Measurements from ENCODE around the gene ENTPD1.

DNA sequence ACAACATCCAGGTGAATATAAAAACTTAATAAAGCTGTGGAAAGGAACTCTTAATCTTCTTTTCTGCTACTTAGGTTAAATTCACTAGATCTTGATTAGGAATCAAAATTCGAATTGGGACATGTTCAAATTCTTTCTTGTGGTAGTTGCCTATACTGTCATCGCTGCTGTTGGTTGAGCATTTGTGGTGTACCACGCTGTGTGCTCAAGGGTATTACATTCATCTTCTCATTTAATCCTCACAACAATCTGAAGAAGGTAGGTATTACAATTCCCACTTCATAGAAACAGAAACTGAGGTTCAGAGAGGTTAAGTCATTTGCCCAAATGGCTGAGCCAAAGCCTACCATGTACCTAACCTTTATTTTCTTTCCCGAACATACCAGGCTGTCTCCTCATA lies 111.9 kb downstream of the ENTPD1 start:
- no peak for TF ChIP-seq POLR2AphosphoS5 (IDR thresholded peaks at IDR 0.05; ENCODE audit: low read length)
- TF ChIP-seq RELA (IDR thresholded peaks at IDR 0.05; ENCODE audit: borderline replicate concordance, partially characterized antibody) = no peak
- no peak for TF ChIP-seq E4F1 (IDR thresholded peaks at IDR 0.05; ENCODE audit: borderline replicate concordance, partially characterized antibody)
- no peak for TF ChIP-seq ATF2 (IDR thresholded peaks at IDR 0.05; ENCODE audit: low read length)
- TF ChIP-seq, protein P1, sequence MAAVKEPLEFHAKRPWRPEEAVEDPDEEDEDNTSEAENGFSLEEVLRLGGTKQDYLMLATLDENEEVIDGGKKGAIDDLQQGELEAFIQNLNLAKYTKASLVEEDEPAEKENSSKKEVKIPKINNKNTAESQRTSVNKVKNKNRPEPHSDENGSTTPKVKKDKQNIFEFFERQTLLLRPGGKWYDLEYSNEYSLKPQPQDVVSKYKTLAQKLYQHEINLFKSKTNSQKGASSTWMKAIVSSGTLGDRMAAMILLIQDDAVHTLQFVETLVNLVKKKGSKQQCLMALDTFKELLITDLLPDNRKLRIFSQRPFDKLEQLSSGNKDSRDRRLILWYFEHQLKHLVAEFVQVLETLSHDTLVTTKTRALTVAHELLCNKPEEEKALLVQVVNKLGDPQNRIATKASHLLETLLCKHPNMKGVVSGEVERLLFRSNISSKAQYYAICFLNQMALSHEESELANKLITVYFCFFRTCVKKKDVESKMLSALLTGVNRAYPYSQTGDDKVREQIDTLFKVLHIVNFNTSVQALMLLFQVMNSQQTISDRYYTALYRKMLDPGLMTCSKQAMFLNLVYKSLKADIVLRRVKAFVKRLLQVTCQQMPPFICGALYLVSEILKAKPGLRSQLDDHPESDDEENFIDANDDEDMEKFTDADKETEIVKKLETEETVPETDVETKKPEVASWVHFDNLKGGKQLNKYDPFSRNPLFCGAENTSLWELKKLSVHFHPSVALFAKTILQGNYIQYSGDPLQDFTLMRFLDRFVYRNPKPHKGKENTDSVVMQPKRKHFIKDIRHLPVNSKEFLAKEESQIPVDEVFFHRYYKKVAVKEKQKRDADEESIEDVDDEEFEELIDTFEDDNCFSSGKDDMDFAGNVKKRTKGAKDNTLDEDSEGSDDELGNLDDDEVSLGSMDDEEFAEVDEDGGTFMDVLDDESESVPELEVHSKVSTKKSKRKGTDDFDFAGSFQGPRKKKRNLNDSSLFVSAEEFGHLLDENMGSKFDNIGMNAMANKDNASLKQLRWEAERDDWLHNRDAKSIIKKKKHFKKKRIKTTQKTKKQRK (IDR thresholded peaks at IDR 0.05; ENCODE audit: low read depth, low read length) = no peak
- no peak for TF ChIP-seq CTCF (IDR thresholded peaks at IDR 0.05 in 2 of 3, conservative IDR thresholded peaks at IDR 0.05 in 1 of 3; ENCODE audit: control insufficient read depth in 2 of 3, extremely low read depth in 1 of 3, insufficient read depth in 1 of 3, low read depth in 3 of 3, low read length in 3 of 3)
- no peak for TF ChIP-seq RAD21 (IDR thresholded peaks at IDR 0.05; ENCODE audit: insufficient read depth, low read depth, low read length)
- TF ChIP-seq MAX (IDR thresholded peaks at IDR 0.05; ENCODE audit: low read depth, low read length) = no peak
